Fibroblast of skin of scalp (primary cell): Measurements from ENCODE around the gene C1QL1.

Experiments used
- DNase-seq: peaks from one replicate; pipeline ENCODE4 v3.0.0-alpha.2; 2013

C1QL1 gene

GRCh38 chr17:44928136-44928535 is 40.0 kb downstream of the C1QL1 start:
- no peak for DNase-seq

- no peak for DNase-seq
Observed at GRCh38 chr17:44927696-44928095, 40.4 kb downstream of the C1QL1 start.

GRCh38 chr17:44926821-44927525 is 41.1 kb downstream of the C1QL1 start:
- no peak for DNase-seq

- DNase-seq: no peak
Observed at GRCh38 chr17:44925731-44926697, 42.1 kb downstream of the C1QL1 start.

- no peak for DNase-seq
Observed at GRCh38 chr17:44924107-44924544, 44.0 kb downstream of the C1QL1 start.

GRCh38 chr17:44922746-44923470 is 45.2 kb downstream of the C1QL1 start:
- no peak for DNase-seq

DNA sequence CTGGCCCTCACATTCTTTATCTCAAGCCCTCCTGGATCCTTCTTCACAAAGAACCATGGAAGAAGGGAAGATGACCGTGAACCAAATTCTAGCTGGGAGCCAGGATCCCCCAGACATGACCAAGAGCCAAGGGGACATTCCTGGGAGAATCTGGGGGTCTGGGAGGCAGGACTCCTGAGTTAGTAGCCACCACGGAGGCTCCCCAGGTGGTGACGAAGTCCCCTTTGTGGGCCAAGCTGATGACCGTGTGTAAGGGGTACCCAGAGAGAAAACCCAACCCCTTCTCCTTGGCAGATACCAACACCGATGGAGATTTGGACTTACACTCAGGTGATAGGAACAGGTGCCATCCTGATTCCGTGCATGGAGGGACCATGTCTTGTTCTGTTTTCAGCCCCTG is 46.0 kb downstream of the C1QL1 start:
- no peak for DNase-seq

DNA sequence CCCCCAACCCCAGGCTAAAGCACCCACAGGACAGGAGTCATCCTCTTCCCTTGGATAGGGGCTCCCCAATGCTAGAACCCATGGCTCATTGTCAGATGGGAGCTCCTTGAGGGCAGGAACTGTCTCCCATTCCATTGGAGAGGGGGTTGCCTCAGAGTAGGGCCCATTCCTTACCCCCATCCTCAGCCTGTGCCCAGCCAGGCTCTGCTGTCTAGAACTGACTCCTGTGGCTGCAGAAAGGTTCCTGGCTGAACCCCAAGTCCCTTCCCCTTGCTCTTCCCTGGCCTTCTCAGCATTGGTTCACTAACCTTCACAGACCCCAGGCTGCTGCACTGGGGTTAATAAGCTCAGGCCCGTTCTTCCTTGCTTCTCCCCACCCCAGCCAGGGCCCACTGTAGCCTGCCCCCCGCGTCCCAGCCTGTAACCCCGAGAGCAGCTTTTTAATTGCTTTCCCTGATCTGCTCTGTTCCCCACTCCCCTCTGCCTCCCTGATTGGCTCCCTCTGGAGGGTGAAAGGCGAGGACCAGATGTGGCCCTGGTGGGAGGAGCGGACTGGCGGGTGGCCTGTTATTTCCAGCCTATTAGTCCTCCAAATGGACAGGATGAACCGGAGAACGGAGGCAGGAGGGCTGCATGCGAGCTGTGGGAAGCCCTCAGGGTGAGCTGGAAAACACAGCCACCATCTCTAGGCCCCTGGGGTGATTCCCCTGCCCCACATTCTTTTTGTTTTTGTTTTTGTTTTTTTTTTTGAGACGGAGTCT is 46.8 kb downstream of the C1QL1 start:
- no peak for DNase-seq

- DNase-seq: no peak
Observed at GRCh38 chr17:44920565-44920940, 47.5 kb downstream of the C1QL1 start.

- peak; percentile 78 for DNase-seq
Observed at GRCh38 chr17:44919885-44920564, 48.1 kb downstream of the C1QL1 start.

- no peak for DNase-seq
Observed at GRCh38 chr17:44919411-44919810, 48.7 kb downstream of the C1QL1 start.

DNA sequence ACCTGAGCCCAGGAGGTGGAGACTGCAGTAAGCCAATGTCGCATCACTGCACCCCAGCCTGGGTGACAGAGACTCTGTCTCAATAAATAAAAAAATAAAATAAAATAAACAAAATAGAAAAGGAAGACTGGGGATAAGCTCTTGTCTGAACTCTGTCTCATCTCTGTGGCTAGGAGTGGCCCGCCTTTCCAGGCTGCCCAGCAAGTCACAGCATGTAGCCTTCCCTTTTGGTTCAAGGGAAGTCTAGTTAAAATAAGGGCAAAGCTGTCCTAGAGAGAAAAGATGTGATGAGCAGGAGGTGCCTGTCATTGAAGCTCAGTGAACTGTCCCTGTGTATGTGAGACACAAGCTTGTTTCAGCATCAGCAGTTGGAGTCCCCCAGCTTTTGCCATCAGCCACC is 50.1 kb downstream of the C1QL1 start:
- no peak for DNase-seq

- DNase-seq: no peak
Observed at GRCh38 chr17:44917456-44917855, 50.6 kb downstream of the C1QL1 start.

GRCh38 chr17:44916781-44917241 is 51.3 kb downstream of the C1QL1 start:
- peak; percentile 66 for DNase-seq

DNA sequence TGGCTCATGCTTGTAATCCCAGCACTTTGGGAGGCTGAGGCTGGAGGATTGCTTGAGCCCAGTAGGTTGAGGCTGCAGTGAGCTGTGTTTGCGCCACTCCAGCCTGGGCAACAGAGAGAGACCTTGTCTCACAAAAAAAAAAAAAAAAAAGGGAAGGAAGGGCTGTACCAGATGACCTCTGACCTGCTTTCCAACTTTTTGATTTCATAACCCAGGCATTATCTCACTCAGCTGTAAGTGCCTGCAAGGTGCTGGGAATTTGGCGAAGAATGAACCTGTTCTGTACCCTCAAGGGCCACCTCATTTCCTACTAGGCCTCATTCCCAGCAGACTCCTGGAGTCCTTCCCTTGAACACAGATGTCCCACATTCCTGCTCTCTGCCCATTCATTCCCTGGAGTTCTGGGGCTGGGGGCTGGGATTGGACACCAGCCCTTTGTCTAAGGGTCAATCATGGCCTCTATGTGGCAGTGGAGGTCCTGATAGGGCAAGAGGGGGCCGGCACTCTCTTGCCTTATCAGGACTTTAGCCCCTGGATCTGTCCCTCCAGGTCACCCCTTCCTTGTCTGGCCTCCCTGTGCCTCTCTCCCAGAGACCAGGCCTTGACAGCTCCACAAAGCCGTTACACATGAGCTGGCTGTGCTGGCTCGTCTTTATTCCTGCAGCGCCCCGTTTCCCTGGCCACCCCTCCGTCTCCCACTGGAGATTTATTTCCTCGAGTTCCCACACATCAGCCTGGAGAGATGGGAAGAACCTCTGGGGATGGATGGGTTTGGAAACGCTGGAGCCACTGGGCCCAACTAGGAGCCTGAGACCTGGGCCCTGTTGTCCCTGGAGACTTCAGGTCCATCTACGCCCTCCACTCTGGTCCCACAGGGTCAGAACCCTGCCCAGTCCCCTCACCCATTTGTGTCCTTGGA is 52.0 kb downstream of the C1QL1 start:
- DNase-seq: no peak

GRCh38 chr17:44915321-44915726 is 52.8 kb downstream of the C1QL1 start, which contains the start of gene GFAP:
TSS of gene GFAP (minus strand) at chr17:44915500. CDS start at chr17:44915486, 14 bp downstream.
- DNase-seq: no peak

GRCh38 chr17:44914698-44915271 is 53.3 kb downstream of the C1QL1 start:
- DNase-seq: no peak

DNA sequence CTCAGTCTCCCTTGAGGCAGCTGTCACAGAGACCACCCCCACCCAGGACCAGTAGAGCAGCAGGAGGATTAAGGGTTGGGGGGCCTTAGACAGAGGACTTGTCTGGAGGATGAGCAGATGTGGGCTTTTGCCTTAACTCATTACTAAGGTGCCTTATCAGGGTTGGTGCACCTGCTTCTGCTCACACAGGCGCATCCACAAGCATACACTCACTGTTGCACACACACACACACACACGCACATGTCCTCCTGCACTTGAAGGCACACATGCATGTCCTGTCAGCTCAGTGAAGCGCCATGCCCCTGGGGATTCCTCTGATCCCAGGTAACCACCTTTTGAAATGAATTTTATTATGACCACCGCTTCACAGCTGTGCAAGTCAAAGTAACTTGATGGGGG is 54.0 kb downstream of the C1QL1 start:
- DNase-seq: no peak

DNA sequence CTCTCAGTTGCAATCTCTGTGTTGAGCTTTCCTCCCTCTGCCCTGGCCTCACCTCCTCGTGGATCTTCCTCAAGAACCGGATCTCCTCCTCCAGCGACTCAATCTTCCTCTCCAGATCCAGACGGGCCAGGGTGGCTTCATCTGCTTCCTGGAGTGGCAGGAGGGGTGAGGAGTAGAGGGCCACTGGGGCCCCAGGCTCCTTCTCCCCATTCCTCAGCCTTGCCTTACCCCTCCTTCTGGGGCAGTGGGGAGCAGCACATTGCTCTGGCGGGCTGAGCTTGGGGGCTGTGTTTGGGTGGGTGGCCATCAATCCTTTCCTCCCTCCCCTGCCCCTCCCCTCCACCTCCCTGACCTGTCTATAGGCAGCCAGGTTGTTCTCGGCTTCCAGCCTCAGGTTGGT is 54.4 kb downstream of the C1QL1 start:
- no peak for DNase-seq
